HS-27A (cell line): ENCODE results near the gene SPATA20.
A peak's percentile ranks its signal among the peaks of the same experiment; 100 is the strongest.

Experiments used
- DNase-seq: peaks from one replicate; pipeline ENCODE4 v3.0.0-alpha.2; 2012; ENCODE audit warnings: low read depth, missing footprints

The SPATA20 gene

GRCh38 chr17:50559674-50560184, 12.8 kb downstream of the SPATA20 start:
- no peak for DNase-seq

GRCh38 chr17:50560185-50560824, 13.3 kb downstream of the SPATA20 start, which contains the start of gene CACNA1G:
Gene CACNA1G, plus strand, starts transcription at chr17:50560715. Its CDS starts 745 bp downstream, at chr17:50561460.
- peak; percentile 27 for DNase-seq

- DNase-seq = no peak
These were observed 14.2 kb downstream of the SPATA20 start for GRCh38 chr17:50560931-50561745.

- no peak for DNase-seq
These were observed 14.8 kb downstream of the SPATA20 start for GRCh38 chr17:50561746-50562141.

- no peak for DNase-seq
These were observed 15.5 kb downstream of the SPATA20 start for GRCh38 chr17:50562242-50563091.

- no peak for DNase-seq
These were observed 16.1 kb downstream of the SPATA20 start for GRCh38 chr17:50563092-50563511.

GRCh38 chr17:50564916-50565315, 17.9 kb downstream of the SPATA20 start:
- no peak for DNase-seq

- DNase-seq = no peak
These were observed 18.7 kb downstream of the SPATA20 start for GRCh38 chr17:50565402-50566350.

- DNase-seq = no peak
These were observed 19.9 kb downstream of the SPATA20 start for GRCh38 chr17:50566886-50567285.

GRCh38 chr17:50568659-50569058, 21.7 kb downstream of the SPATA20 start:
- DNase-seq = no peak

- DNase-seq = no peak
These were observed 22.6 kb downstream of the SPATA20 start for GRCh38 chr17:50569592-50569991.

GRCh38 chr17:50570032-50570431, 23.1 kb downstream of the SPATA20 start:
- DNase-seq = no peak

GRCh38 chr17:50570528-50570927, 23.6 kb downstream of the SPATA20 start:
- no peak for DNase-seq

- no peak for DNase-seq
These were observed 24.7 kb downstream of the SPATA20 start for GRCh38 chr17:50571681-50572080.

- DNase-seq = no peak
These were observed 25.6 kb downstream of the SPATA20 start for GRCh38 chr17:50572541-50572940.

- no peak for DNase-seq
These were observed 27.1 kb downstream of the SPATA20 start for GRCh38 chr17:50573866-50574611.

- DNase-seq = no peak
These were observed 28.7 kb downstream of the SPATA20 start for GRCh38 chr17:50575581-50576210.

GRCh38 chr17:50576864-50577263, 29.9 kb downstream of the SPATA20 start:
- DNase-seq = no peak

GRCh38 chr17:50577451-50577954, 30.5 kb downstream of the SPATA20 start:
- no peak for DNase-seq

- no peak for DNase-seq
These were observed 31.2 kb downstream of the SPATA20 start for GRCh38 chr17:50578173-50578572.
